Stimulated activated CD4-positive, alpha-beta T cell treated with anti-CD3 and anti-CD28 coated beads, Interleukin-15, amount 100 ng/mL, for 48 hours (primary cell): Measurements from ENCODE around the gene OR52E5.

Experiments used
- DNase-seq, 2 donors: peaks; one replicate each; pipeline ENCODE4 v3.0.0-alpha.2; 2020; ENCODE audit warnings: low read depth in 2 of 2

Gene OR52E5

DNA sequence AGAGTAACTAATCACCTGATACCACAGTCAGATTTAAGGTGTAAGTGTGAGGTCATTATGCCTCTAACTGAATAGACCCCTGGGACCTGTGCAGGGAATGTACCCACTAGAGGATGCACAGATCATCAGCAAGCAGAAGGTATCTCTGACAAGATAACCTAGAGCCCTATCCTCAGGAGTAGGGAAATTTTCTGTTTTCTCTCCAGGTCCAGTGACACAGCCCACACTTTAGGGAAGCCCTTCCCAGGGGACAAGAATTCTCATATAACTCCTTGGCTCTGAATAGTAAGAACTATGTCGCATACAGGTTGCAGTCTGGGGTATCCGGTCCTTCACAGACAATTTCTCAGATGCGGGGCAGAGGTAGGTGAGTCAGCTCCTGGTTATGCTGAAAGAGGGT is at the start of gene OR52E5:
OR52E5 (plus strand) TSS at position 301 of the 400 bp plus-strand sequence. CDS start 7,569 bp downstream, outside the sequence.
- DNase-seq, result no peak

DNA sequence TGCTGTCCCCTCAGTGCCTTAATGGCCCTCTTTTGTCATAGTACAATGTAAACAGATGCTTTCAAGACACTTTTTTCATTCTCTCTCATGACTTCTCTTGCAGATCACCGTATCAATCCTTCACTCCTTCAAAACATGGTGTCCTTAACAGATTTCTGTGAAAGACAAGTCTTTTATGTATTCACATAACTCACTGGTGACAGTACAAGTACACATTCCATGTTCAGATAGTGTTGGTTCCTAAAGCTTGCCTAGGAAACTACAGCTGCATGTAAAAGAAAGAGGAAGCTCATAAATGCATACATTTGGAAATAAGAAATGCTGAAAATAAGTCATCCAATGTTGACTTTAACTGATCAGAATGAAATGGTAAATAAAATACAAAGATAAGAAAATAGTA is 46.3 kb upstream of the OR52E5 start:
- no peak for DNase-seq

DNA sequence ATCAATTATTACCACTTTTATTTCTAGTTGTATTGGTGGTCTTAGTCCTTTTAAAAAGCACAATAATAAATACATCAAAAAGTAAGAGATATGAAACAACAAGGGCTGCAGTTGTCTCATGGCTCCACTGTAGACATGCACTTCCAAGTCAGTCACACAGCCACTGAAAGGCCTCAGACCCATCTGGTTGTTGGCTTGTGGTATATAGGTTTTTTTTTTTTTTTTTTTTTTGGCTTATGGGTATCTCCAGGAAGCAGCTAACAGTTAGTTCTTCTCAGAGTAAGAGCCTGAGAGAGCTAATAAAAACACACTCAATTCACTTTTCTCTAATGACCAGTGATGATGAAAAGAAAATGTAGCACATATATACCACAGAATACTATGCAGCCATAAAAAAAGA is 45.3 kb upstream of the OR52E5 start:
- DNase-seq, result no peak

DNA sequence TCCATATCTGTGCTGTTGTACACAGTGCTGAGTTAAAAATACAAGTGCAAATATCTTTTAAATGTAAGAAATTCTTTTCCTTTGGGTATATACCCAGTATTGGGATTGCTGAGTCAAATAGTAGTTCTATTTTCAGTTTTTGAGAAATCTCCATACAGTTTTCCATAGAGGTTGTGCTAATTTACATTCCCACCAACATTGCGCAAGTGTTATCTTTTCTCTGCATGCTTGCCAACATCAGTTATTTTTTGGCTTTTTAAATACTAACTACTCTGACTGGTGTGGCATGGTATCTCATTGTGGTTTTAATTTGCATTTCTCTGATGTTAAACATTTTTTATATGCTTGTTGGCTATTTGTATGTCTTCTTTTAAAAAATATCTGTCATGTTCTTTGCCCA is 42.0 kb upstream of the OR52E5 start:
- DNase-seq, result no peak

DNA sequence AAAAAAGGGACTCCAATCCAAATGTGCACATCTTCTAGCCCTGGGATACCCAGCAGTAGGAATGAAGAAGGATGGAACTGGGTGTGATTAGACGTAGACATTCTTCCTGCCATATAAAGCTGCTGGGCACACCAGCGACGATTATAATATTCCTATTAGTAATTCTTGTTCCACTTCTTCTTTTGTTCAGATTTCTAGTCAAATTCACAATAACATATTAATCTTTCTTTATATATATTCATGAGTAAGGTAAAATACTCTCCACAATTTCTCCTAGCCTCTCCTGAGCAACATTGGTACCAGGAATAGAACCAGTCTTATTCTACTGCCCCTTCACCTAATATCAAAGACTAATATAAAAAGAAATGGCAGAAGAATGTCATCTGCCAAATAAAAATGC is 35.4 kb upstream of the OR52E5 start, which contains the start of gene OR52E8:
OR52E8 (minus strand) TSS at position 101 of the 400 bp plus-strand sequence; CDS start at position 101, 0 bp downstream.
- no peak for DNase-seq

DNA sequence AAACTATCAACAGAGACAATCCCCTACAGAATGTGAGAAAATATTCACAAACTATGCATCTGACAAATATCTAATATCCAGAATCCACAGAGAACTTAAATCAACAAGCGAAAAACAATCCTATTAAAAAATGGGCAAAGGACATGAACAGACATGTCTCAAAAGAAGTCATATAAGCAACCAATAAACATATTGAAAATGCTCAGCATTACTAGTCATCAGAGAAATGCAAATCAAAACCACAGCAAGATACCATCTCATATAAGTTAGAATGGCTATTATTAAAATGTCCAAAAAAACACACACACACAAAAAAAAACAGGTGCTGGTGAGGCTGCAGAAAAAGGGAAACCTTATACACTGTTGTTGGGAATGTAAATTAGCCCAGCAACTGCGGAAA is 27.2 kb upstream of the OR52E5 start:
- DNase-seq, result no peak

DNA sequence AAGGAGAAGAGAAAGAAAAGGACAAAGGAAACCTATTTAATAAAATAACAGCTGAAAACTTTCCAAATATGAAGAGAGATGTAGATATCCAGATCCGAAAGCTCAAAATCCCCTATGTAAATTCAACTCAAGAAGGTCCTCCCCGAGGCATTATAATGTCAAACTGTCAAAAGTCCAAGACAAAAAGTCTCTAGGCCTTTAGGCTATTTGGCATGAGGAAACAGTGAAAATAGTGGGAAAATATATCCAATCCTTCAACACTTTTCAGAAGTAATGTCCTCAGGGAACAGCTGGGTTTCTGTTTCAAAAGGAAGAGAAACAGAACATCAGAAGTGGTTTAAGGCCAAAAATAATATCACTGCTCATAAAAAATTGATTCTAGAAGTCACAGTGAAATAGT is 14.4 kb upstream of the OR52E5 start:
- DNase-seq, result no peak

DNA sequence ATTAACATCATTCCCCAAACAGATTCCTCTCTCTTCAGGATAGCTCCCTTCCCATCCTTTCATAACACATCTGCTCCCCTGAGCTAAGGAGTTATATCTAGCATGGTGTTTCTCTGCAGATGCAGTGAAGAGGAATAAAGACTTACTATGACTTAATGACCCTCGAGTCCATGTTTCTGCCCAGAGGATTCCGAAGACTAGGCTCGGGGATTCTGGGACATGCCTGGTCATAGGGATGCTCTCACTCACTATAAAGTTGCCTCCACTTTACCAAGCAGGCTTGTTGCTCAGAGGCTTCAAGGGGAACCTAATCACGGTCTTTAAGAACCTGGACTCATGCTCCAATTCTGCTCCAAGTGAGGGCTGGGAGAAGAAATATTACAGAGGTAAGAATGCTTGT is 12.7 kb upstream of the OR52E5 start, which contains the start of gene OR52E4:
OR52E4 (plus strand) TSS at position 301 of the 400 bp plus-strand sequence. CDS start 3,664 bp downstream, outside the sequence.
- DNase-seq, result no peak

DNA sequence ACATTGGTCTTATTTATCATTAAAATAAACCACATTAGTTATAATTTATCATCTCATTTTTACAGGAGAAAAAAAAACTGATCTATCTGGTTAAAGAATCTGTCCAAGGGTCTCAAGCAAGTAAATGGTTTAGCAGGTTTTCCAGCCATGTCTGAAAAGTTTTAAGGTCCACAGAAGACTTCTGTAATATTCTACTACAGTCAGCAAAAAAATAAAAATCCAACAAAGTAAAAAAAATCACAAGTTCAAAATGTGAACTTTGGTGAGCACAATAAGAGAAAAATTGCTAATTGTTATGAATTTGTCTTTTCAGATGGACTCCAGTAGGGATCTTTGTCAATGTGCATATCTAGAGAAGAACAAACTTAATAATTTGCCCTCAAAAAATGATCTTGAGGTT is 11.3 kb upstream of the OR52E5 start:
- DNase-seq, result no peak

DNA sequence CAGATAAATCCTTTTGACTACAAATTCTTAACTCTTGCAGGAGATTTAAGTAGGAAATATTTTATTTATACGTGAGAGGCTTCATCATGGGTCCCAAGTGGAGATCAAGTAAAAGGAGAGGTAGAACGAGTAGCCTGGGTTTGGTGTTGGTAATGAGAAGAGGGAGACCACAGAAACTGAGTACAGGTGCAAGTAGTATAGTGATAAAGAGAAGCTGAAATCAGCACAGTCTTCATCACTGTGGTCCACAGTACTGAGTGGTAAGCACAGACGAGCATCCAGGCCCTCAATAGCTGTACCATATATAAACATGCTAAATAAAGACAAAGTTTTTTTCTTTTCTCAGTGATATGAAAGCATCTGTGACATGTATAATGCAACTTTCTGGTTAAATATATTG is 5.8 kb upstream of the OR52E5 start:
- DNase-seq, result no peak

DNA sequence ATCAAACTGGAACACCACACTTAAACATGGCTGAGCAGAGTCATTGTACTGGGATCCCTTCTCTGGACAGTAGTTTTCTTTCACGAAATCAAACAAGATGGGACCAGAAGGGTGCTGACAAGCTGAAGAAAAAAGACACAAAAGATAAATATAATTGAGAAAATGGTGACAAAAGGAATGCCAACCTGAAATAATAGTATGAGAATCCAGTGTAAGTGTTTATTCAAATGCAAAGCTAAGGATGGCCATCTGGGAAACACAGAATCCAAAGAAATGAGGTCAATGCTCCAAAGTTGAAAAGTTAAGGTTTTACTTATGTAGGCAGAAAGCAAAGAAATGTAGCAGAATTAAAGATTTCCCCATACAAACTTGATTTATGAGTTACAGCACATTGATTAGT is 5.3 kb upstream of the OR52E5 start:
- no peak for DNase-seq

DNA sequence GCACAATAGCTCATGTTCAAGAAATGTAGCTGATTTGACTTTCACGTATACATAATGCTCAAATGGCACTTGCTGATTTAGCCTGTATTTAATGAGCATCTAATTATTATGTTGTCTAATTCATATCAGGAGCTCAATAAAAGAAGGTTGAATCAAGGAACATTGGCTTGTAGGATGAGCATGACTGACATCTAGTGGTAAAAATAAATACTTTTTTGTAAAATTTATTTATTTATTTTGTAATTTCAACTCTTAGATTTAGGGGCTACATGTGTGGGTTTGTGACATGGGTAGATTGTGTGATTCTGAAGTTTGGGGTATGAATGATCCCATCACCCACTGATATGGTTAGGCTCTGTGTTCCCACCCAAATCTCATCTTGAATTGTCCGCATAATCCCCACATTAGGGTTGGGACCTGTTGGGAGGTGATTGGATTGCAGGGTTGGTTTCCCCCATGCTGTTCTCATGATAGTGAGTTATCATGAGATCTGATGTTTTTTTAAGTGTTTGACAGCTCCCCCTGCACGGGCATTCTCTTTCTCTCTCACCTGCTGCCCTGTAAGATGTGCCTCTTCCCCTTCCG is 1.7 kb upstream of the OR52E5 start:
- no peak for DNase-seq

DNA sequence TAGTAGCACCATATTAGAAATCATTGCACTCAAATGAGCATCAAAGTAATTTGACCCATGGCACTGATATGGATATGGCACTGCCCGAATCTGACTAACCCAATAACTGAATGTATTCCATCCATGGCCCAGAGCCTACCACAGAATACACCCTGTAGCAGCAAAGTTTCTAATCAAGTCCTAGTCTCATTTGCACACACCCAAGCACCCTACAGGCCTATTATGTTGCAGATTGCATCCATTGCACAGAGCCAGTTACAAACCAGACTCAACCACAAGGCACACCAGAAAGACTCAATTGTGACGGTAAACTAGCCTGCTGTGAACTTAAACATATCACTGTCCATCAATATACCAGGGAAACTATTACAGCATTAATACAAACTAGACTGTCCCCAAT is 6.5 kb downstream of the OR52E5 start:
- DNase-seq, result no peak

DNA sequence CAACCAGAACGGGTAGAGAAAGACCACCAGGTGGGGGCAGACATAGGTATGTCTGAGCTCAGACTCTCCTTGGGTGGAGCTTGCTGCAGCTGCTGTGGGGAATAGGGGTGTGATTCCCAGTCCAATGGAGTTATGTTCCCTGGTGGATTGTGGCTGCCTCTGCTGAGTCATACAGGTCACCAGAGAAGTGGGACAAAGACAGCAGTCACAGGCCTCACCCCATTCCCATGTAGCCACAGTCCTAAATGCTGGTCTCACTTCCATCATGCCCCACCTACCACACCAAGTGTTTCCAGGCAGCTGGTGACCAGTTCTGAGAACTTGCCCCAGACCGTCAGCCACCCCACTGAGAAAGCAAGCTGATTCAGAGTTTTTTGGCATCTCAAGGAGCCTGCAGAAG is 17.5 kb downstream of the OR52E5 start:
- no peak for DNase-seq

DNA sequence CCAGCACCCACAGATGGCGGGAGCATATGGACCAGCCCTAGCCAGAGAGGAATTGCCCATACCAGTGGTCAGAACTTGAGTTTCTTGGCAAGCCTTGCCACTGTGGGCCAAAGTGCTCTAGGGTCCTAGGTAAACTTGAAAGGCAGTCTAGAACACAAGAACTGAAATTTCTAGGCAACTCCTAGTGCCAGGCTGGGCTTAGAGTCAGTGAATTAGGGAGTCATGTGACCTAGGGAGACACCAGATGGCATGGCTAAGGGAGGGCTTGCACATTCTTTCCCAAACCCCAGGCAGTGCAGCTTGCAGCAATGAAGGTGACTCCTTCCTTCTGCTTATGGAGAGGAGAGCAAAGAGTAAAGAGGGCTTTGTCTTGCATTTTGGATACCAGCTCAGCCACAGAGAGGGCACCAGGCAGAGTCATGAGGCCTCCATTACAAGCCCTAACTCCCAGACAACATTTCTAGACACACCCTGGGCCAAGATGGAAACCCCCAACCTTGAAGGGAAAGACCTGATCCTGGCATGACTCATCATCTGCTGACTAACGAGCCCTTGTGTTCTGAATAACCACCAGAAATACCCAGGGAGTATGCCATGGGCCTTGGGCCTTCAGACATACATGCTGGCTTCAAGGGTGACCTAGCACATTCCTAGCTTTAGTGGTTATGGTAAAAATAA is 29.9 kb downstream of the OR52E5 start:
- DNase-seq, result peak; percentile 10 to 13

DNA sequence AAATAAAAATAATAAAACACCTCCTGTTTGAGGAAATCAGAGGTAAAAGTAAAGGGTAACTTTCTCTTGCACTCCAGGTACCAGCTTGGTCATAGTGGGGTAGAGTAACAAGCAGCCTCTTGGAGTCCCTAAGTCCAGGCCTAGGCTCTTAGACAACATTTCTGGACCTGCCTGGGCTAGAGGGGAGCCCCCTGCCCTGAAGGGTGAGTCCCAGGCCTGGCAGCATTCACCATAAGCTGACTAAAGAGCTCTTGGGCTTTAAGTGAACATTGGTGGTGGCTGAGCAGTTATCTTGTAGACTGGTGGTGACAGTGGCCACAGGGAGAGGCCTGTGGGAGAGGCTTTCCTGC is 30.4 kb downstream of the OR52E5 start:
- no peak for DNase-seq

DNA sequence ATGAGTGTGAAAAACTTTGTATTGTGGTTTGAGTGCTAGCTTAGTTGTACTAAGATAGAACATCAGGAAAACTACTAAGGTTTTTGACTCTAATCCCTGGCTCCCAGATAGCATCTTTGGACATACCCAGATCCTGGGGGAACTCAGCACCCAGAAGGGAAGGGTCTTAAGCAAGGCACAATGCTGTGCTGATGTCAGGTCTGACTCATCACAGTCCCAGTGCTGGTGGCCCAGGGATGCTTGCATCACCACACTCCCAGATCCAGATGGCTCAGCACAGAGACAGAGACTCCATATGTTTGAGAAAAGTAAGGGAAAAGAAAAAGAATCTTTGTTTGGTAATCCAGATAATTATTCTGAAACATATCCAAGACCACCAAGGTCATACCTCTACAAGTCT is 30.8 kb downstream of the OR52E5 start:
- DNase-seq, result no peak

DNA sequence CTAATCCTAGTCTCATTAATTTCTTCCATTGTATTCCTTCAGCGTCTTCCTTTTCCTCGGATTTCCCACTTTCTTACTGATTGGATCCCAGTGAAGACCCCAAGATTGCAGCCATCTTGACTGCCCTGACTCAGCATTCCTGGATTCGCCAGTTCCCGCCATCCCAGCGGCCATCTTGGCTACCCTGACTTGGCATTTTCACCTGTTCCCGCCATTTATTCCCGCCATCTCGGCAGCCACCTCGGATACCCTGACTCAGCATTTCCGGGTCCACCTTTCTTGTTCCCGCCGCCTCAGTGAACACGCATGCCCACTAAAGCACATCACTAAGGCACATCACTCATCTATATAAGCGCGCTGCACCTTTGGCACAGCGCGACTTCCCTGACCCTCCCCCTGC is 35.3 kb downstream of the OR52E5 start:
- DNase-seq, result no peak

DNA sequence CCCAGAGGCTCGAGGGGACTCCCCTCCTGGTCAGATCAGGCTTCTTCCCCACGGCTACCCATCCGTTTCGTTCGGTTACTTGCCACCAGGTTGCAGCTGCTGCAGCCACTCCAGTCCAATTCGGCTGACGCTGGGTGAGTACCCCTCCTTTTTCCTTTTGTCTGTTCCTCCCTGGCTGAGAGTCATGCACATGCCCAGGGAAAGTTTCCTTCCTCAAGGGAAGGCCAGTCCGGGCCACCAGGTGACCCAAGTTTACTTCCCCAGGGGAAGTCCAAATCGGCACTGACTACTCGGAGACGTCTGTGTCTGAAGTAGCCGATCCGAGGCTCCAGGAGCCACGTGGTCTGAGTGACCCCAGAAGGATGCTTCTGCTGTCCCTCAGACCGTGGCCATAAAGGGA is 35.8 kb downstream of the OR52E5 start:
- DNase-seq, result no peak

DNA sequence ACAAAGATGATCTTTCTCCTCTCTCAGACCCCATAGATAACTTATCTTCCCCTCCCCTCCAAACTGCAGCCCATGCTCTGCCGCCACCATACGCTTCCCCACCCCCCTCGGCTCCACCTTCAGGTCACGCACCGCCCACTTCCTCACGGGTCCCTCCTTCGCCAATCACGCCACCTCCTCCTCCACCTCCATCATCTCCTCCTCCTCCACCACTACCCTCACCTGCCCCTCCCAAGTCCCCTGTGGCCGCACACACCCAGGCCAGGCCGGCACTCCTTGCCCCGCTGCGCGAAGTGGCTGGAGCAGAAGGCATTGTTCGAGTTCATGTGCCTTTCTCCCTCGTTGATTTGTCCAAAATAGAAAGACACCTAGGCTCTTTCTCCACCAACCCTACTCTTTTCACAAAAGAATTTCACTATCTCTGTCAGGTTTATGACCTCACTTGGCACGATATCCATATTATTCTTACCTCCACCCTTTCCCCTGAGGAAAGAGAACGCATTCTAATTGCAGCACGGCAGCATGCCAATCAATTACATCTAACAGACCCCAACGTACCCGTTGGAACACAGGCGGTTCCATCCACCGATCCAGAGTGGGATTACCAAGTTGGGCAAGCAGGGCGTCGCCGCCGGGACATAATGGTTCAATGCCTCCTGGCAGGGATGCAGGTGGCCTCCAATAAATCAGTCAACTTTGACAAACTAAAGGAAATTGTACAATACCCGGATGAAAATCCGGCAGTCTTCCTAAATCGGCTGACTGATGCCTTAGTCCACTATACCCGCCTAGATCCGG is 36.8 kb downstream of the OR52E5 start:
- no peak for DNase-seq

DNA sequence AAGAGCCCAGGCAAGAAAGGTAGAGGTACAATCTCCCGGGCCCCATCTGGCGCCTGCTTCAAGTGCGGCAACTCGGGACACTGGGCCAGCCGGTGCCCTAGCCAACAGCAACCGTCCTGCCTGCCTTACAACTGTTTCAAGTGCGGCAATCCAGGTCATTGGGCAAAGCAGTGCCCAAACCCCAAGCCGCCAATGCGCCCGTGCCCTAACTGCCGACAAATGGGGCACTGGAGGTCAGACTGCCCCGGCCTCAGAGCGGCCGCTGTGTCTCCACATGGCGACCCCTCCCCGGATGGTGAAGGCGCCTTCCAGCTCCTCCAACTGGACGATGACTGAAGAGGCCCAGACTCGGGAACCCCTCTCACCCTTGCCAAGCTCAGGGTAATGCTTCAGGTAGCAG is 37.6 kb downstream of the OR52E5 start:
- DNase-seq, result no peak

DNA sequence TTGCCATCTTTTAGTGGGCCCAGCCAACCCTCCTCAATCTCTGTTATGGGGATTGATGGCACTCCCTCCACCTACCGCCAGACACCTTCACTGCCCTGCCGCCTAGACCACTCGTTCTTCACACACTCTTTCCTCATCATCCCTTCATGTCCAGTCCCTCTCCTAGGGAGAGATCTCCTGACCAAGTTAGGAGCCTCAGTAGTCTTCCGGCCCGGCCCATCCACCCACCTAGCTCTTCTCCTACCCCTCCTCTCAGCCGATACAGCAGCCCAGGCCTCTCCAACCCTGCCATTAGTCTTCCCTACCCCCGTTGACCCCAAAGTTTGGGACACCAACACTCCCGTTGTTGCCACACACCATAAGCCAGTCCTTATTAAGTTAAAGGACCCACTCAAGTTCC is 38.1 kb downstream of the OR52E5 start:
- no peak for DNase-seq

DNA sequence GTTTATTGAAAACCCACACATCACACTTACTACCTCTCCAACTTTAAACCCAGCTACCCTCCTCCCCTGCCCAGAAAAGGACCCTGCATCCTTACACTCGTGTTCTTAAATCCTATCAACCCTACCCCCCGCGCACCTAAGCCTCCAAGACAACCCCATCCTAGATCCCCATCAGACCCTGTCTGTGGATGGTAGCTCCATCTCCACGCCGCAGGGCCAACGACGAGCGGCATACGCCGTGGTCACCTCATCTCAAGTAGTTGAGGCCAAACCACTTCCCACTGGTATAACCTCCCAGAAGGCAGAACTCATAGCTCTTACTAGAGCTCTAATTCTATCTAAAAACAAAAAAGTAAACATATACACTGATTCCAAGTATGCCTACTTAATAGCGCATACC is 39.7 kb downstream of the OR52E5 start:
- no peak for DNase-seq
